IPS DF 6.9 (cell line): Measurements from ENCODE around the gene ERO1B.
"Not testable (repeated sequence)": the region's sequence is repeated elsewhere in the genome, so short reads cannot be mapped to it uniquely, and the experiment has no call there.

ENCODE experiments used
- DNase-seq: peaks from one replicate; pipeline ENCODE4 v3.0.0-alpha.2; 2013; ENCODE audit warnings: low read depth, low spot score
- H3K27ac ChIP-seq: one replicate; pipeline ENCODE4 v1.5.1; 2013; ENCODE audit warnings: low read length, control low read depth
- H3K27me3 ChIP-seq: 2 replicates; pipeline ENCODE4 v1.6.1; 2013; ENCODE audit warnings: mild to moderate bottlenecking, low read length; ENCODE audit not compliant: control insufficient read depth, insufficient read depth
- H3K36me3 ChIP-seq: 2 replicates; pipeline ENCODE4 v1.6.1; 2013; ENCODE audit warnings: low read length; ENCODE audit not compliant: control insufficient read depth, insufficient read depth
- H3K4me1 ChIP-seq: 2 replicates; pipeline ENCODE4 v1.6.1; 2013; ENCODE audit warnings: low read length; ENCODE audit not compliant: control insufficient read depth, insufficient read depth
- H3K4me3 ChIP-seq: 2 replicates; pipeline ENCODE4 v1.5.1; 2013; ENCODE audit warnings: mild to moderate bottlenecking, low read length
- H3K9me3 ChIP-seq: 2 replicates; pipeline ENCODE4 v1.6.1; 2013; ENCODE audit warnings: low read length, inconsistent platforms; ENCODE audit not compliant: control insufficient read depth, insufficient read depth
- WGBS: extraction: QIAGEN DNeasy Blood & Tissue Kit; methylation state at CpG from one replicate; pipeline ENCODE4 v1.1.7; 2013; ENCODE audit warnings: mixed read lengths, missing lambda C conversion rate; ENCODE audit not compliant: insufficient read length, insufficient coverage; 5-methylcytosine and 5-hydroxymethylcytosine counted together

Gene ERO1B

DNA sequence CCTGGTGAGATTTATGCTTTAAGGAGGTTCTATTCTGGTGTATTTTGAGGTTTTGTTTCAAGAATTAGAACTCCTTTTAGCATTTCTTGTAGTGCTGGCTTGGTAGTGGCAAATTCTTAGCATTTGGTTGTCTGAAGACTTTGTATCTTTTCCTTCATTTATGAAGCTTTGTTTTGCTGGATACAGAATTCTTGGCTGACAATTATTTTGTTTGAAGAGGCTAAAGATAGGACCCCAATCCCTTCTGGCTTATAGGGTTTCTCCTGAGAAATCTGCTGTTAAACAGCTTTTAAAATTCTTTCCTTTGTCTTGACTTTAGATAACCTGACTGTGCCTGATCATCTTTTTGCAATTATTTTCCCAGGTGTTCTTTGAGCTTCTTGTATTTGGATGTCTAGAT, 80.8 kb downstream of the ERO1B start:
- H3K4me1 ChIP-seq: no peaks in the 10 kb centered on the region
- H3K9me3 ChIP-seq: no peaks in the 10 kb centered on the region
- no peak for DNase-seq
- no peak overlapping the region for H3K4me3 ChIP-seq
- no peaks in the 10 kb centered on the region for H3K36me3 ChIP-seq
- no peak overlapping the region for H3K27ac ChIP-seq
- H3K27me3 ChIP-seq: no peaks in the 10 kb centered on the region

- Histone ChIP-seq H3K9me3 (no peaks in the 10 kb centered on the region), H3K4me1 (no peaks in the 10 kb centered on the region), H3K27ac (no peak overlapping the region), H3K4me3 (no peak overlapping the region), H3K27me3 (no peaks in the 10 kb centered on the region), H3K36me3 (no peaks in the 10 kb centered on the region)
- DNase-seq: no peak
- WGBS: no CpG with 5 or more reads among the region's 2 CpGs
Measured at GRCh38 chr1:236193184-236193583, 88.6 kb downstream of the ERO1B start.

- WGBS: no CpG with 5 or more reads among the region's 1 CpG
- H3K4me3 ChIP-seq, H3K36me3 ChIP-seq, H3K27me3 ChIP-seq, H3K27ac ChIP-seq, DNase-seq, H3K9me3 ChIP-seq, H3K4me1 ChIP-seq: not testable (repeated sequence)
Measured at GRCh38 chr1:236188084-236188483, 93.7 kb downstream of the ERO1B start.

DNA sequence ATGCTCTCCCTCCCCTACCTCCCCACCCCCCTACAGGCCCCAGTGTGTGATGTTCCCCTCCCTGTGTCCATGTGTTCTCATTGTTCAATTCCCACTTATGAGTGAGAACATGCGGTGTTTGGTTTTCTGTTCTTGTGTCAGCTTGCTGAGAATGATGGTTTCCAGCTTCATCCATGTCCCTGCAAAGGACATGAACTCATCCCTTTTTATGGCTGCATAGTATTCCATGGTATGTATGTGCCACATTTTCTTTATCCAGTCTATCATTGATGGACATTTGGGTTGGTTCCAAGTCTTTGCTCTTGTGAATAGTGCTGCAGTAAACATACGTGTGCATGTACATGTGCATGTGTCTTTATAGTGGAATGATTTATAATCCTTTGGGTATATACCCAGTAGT, 95.3 kb downstream of the ERO1B start:
- no CpG with 5 or more reads among the region's 2 CpGs for WGBS
- DNase-seq, H3K4me1 ChIP-seq, H3K4me3 ChIP-seq, H3K36me3 ChIP-seq, H3K27me3 ChIP-seq, H3K9me3 ChIP-seq, H3K27ac ChIP-seq: not testable (repeated sequence)

- Histone ChIP-seq H3K27ac (no peak overlapping the region), H3K4me3 (no peak overlapping the region), H3K4me1 (no peaks in the 10 kb centered on the region), H3K9me3 (no peaks in the 10 kb centered on the region), H3K36me3 (no peaks in the 10 kb centered on the region), H3K27me3 (no peaks in the 10 kb centered on the region)
- no peak for DNase-seq
- WGBS: no CpG with 5 or more reads among the region's 4 CpGs
Measured at GRCh38 chr1:236185687-236186086, 96.1 kb downstream of the ERO1B start.

DNA sequence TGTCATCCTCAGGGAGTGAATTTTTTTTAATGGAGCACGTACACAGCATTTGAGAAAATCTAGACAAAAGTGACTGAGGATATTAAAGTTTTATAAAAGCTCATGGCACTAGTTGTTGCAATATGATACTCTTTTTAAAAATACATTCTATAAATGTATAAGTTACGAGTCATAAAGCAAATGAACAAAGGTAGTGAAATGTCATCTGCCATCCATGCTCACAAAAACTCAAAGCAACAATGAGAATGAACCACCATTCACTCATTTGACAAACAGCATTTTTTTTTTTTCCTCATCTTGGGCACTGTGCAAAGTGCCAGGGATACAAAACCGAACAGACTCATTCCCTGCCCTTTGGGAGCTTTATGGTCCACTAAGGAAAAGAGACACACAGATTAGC, 100.7 kb downstream of the ERO1B start:
- no peak overlapping the region for H3K27ac ChIP-seq
- WGBS: no CpG with 5 or more reads among the region's 3 CpGs
- H3K27me3 ChIP-seq: no peaks in the 10 kb centered on the region
- no peak overlapping the region for H3K4me3 ChIP-seq
- no peaks in the 10 kb centered on the region for H3K4me1 ChIP-seq
- DNase-seq: no peak
- no peaks in the 10 kb centered on the region for H3K9me3 ChIP-seq
- H3K36me3 ChIP-seq: no peaks in the 10 kb centered on the region

GRCh38 chr1:236179634-236180033, 102.1 kb downstream of the ERO1B start:
- no peak for DNase-seq
- Histone ChIP-seq H3K4me1 (no peaks in the 10 kb centered on the region), H3K27me3 (no peaks in the 10 kb centered on the region), H3K36me3 (no peaks in the 10 kb centered on the region), H3K4me3 (no peak overlapping the region), H3K9me3 (no peaks in the 10 kb centered on the region), H3K27ac (no peak overlapping the region)
- no CpG with 5 or more reads among the region's 6 CpGs for WGBS

GRCh38 chr1:236176337-236177336, 105.1 kb downstream of the ERO1B start:
- no peak overlapping the region for H3K4me3 ChIP-seq
- H3K27me3 ChIP-seq: no peaks in the 10 kb centered on the region
- no peaks in the 10 kb centered on the region for H3K9me3 ChIP-seq
- no peak for DNase-seq
- no CpG with 5 or more reads among the region's 18 CpGs for WGBS
- no peaks in the 10 kb centered on the region for H3K36me3 ChIP-seq
- H3K27ac ChIP-seq: no peak overlapping the region
- H3K4me1 ChIP-seq: 0 out of 2 replicates have a peak, but pooled peaks cover 2% of the 10 kb centered on the region

DNA sequence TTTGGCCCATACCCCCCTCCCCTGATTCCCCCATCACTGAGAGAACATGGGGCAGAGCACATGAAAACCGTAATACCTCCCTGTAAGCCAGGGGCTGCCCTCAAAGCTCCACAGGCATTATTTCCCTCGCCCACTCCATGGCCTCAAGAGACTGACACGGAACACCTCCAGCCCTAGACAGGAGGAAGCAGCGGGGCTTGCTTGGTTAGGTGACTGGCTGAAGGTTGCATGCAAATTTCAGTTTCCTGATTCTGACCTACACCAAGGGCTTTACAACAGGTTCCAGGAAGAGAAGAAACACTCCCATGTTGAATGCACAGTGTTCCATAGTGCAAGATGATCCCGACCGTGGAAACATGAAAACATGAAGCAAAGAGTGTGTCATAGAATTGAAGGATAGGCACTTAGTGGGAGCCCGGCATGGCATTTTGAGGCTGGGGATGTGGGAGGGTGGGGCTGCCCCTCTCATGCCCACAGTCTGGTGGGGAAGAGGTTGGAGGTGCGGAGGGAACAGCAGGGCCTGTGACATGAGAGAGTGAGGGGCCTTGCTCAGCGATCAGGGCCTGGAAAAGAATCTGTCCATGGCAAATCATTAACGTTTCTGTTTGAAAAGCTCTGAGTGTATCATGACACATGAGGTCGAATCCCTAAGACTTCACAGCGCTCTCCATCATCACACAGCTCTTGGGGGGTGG, 106.0 kb downstream of the ERO1B start:
- Histone ChIP-seq H3K27ac (no peak overlapping the region), H3K4me1 (0 out of 2 replicates have a peak, but pooled peaks cover 2% of the 10 kb centered on the region), H3K9me3 (no peaks in the 10 kb centered on the region), H3K27me3 (no peaks in the 10 kb centered on the region), H3K36me3 (no peaks in the 10 kb centered on the region), H3K4me3 (no peak overlapping the region)
- DNase-seq: no peak
- no CpG with 5 or more reads among the region's 12 CpGs for WGBS

- DNase-seq: no peak
- Histone ChIP-seq H3K4me3 (no peak overlapping the region), H3K9me3 (no peaks in the 10 kb centered on the region), H3K27me3 (no peaks in the 10 kb centered on the region), H3K27ac (no peak overlapping the region), H3K4me1 (0 out of 2 replicates have a peak, but pooled peaks cover 2% of the 10 kb centered on the region), H3K36me3 (no peaks in the 10 kb centered on the region)
- WGBS: 100% methylated on average over 1 of the region's 5 CpGs
Measured at GRCh38 chr1:236173174-236173767, 108.5 kb downstream of the ERO1B start.
